HFF-Myc (cell line): ENCODE data around the gene ZGLP1.
A peak's percentile ranks its signal among the peaks of the same experiment; 100 is the strongest.
"Not testable (repeated sequence)": the region's sequence is repeated elsewhere in the genome, so short reads cannot be mapped to it uniquely, and the experiment has no call there.

Experiments
- DNase-seq: peaks from one replicate; pipeline ENCODE4 v3.0.0-alpha.2; 2011; ENCODE audit warnings: low read depth; ENCODE audit errors: extremely low read depth
- H3K4me3 ChIP-seq: replicated peaks from 2 replicates; pipeline ENCODE4 v1.5.1; 2011; ENCODE audit warnings: low read depth, mild to moderate bottlenecking, control low read depth, low read length
- CTCF ChIP-seq: IDR thresholded peaks from 2 replicates; pipeline ENCODE4 v1.5.1; 2012; ENCODE audit warnings: mild to moderate bottlenecking, low read depth, low read length, control low read depth; ENCODE audit errors: missing control alignments

ZGLP1 gene

GRCh38 chr19:10339977-10340376 lies 30.4 kb upstream of the ZGLP1 start:
- DNase-seq = no peak
- no peak overlapping the region for H3K4me3 ChIP-seq
- TF ChIP-seq CTCF = no peak

- no peak within 1 kb of the TSS for H3K4me3 ChIP-seq
- TF ChIP-seq CTCF = no peak
- no peak for DNase-seq
These were observed 29.9 kb upstream of the ZGLP1 start, which contains the start of gene ICAM3 for GRCh38 chr19:10339380-10339960. ICAM3 (minus strand) TSS chr19:10339624; CDS start chr19:10339614, 10 bp downstream.

GRCh38 chr19:10338940-10339339 lies 29.3 kb upstream of the ZGLP1 start:
- DNase-seq = no peak
- no peak for TF ChIP-seq CTCF
- no peak overlapping the region for H3K4me3 ChIP-seq

- not testable (repeated sequence) for H3K4me3 ChIP-seq, DNase-seq
These were observed 27.1 kb upstream of the ZGLP1 start for GRCh38 chr19:10336725-10337124.

- DNase-seq = no peak
- TF ChIP-seq CTCF = no peak
- H3K4me3 ChIP-seq = no peak overlapping the region
These were observed 25.9 kb upstream of the ZGLP1 start for GRCh38 chr19:10335352-10335985.

- peak; percentile 81 for DNase-seq
- H3K4me3 ChIP-seq = peak overlapping the region; percentile 87
- TF ChIP-seq CTCF = no peak
These were observed 25.2 kb upstream of the ZGLP1 start for GRCh38 chr19:10334588-10335351.
